Effector CD8-positive, alpha-beta T cell (primary cell): ENCODE measurements around the gene TRRAP.

Experiments
- DNase-seq: peaks from one replicate; lab custom pipeline; 2025; lab: John Stamatoyannopoulos, UW

Gene TRRAP

DNA sequence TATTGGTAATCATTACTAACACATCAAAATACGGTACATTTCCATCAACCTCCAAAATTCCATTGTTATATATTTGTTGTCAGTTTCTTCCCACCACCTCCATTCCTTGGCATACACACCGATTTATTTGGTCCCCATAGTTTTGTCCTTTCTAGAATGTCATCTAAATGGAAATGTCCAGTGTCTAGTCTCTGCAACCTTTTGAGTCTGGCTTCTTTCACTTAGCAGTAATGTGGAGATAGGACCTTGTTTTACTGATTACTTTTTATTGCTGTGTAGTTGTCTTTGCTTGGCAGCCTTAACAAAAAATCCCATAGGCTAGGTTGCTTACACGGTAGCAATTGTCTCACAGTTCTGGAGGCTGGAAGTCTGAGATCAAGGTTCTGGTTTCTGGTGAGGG is 22.5 kb downstream of the TRRAP start:
- no peak for DNase-seq

DNA sequence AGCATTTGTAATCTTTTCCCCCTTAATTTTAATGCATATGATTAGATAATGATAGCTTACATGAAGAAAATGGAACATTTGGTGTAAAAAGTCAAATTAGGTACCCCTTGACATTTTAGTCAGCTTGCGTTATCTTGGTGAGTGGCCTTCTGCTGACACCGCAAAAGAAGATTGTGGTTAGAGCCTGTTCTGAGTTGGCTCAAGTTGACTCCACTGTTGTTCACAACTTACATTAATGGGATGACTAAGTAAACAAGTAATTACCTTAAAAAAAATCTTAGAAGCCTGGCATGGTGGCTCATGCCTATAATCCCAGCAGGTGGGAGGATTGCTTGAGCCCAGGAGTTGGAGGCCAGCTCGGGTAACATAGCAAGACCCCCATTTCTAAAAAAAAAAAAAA is 24.2 kb downstream of the TRRAP start:
- no peak for DNase-seq

DNA sequence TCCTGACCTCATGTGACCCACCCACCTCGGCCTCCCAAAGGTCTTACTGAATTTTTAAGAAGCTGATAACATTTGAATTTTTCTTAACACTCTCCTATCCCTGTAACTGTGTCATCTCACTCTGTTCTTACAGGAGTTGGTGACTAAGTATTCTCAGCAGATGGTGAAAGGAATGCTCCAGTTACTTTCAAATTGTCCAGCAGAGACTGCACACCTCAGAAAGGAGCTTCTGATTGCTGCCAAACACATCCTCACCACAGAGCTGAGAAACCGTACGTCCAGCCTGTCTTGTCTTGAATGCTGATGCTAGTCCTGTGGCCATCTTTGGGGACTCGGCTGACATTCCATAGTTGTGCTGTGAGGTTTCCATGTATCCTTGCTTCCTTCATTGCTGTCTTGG is 24.9 kb downstream of the TRRAP start:
- no peak for DNase-seq

DNA sequence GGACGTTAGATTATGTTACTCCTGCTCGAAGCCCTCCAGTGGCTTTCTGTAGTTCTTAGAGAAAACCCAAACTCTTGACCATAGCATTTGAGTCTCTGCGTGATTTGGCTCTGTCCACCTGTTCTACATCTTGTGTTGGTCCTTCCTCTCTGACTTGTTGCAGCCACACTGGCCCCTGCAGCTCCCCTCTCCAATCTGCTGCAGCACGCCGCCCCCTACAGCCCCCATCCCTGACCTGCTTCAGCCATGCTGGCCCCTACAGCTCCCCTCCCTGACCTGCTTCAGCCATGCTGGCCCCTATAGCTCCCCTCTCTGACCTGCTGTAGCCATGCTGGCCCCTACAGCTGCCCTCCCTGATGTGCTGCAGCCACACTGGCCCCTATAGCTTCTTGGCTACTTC is 29.2 kb downstream of the TRRAP start:
- DNase-seq: no peak

DNA sequence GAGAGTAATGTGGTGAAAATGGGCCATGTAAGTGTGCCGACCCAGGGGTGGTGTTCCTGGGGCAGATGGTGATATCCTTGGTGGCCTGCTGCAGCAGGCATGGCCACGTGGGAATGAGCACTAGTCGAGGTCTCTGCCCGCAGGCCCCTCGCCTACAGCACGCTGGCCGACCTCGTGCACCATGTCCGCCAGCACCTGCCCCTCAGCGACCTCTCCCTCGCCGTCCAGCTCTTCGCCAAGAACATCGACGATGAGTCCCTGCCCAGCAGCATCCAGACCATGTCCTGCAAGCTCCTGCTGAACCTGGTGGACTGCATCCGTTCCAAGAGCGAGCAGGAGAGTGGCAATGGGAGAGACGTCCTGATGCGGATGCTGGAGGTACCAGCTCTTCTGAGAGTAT is 30.3 kb downstream of the TRRAP start:
- no peak for DNase-seq

DNA sequence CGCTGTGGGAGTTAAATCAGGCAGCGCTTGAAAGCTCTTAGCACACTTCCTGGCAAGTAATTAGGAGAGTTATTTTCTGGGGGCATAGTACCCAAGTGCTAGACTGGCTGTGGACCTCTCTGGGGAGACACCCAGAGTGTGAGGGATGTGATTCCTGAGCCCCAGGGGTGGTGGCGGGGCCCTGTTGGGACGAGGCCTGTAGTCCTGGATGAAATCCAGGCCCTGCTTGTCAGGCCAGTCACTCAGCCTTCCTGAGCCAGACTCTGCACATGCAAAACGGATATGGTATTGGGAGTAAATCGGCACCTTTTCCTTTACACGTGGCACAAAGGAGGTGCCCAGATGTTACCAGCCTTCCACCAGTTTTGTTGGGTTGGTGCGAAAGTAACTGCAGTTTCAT is 31.2 kb downstream of the TRRAP start:
- DNase-seq: no peak

DNA sequence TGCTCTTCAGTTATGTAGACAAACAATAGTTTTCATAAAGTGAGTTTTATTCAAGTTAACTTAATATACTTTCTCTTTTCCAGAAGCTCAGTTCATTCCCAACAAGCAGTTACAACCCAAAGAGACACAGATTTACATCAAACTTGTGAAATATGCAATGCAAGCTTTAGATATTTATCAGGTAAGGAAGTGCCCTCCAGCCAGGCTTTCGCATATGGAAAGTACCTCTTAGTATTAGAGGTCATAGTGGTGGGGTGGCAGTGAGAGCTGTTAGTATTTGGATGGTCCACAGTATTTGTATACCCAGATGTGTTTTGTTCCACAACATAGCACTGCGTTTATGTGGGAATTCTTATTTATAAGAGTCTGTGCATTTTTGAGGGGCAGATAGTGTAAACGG is 32.1 kb downstream of the TRRAP start:
- no peak for DNase-seq

DNA sequence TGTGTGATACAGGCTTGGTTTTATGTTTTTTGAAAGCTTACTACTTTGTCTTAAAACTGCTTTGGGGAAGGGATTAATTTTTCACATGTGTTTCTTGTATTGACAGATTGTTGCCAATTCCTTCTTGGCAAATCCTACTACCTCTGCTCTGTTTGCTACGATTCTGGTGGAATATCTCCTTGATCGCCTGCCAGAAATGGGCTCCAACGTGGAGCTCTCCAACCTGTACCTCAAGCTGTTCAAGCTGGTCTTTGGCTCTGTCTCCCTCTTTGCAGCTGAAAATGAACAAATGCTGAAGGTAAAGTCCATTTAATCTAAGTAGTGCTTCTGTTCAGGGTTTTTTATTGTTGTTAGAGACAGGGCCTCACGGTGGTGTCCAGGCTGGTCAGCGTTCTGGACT is 33.6 kb downstream of the TRRAP start:
- DNase-seq: no peak

DNA sequence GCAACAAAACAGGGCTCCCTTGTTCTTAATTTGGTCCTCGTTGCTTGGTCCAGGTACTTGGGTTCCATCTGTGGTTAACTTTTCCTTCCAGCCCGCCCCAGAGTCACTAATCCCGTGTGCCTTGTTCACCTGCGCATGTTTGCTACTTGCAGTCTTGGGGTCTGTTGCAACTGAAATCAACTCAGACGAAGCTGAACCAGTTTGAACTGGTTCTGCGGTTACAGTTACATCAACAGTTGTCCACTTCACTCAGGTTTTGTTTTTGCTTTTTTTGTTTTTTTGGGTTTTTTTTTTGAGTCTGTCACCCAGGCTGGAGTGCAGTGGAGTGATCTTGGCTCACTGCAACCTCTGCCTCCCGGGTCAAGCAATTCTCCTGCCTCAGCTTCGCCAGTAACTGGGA is 34.7 kb downstream of the TRRAP start:
- no peak for DNase-seq

DNA sequence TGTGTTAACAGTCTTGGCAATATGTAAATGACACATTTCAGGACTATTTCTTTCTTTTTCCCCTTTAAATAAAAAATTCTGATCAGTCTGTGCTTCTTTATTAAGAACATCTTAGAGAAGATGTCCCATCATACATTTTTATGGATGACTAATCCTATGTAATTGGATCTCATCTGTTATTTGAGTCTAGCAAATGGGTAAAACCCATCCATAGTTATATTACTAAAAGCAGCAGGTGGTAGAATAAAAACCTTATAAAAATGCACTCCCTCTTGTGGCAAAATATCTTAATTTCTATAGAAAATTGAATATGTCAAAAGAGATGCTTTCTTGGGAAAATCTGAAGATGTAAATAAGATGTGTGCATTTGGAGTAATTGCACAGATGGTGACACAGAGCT is 35.3 kb downstream of the TRRAP start:
- no peak for DNase-seq

DNA sequence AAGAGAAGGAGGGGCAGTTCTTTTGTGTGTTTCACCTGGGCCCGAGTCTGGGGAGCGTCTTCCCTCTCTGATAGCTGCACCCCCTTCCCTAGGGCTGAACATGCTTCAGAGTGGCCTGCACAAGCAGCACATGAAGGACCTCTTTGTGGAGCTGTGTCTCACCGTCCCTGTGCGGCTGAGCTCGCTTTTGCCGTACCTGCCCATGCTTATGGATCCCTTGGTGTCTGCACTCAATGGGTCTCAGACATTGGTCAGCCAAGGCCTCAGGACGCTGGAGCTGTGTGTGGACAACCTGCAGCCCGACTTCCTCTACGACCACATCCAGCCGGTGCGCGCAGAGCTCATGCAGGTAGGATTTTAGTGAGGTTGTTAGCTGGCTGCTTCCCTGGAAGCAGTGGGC is 39.0 kb downstream of the TRRAP start:
- no peak for DNase-seq

DNA sequence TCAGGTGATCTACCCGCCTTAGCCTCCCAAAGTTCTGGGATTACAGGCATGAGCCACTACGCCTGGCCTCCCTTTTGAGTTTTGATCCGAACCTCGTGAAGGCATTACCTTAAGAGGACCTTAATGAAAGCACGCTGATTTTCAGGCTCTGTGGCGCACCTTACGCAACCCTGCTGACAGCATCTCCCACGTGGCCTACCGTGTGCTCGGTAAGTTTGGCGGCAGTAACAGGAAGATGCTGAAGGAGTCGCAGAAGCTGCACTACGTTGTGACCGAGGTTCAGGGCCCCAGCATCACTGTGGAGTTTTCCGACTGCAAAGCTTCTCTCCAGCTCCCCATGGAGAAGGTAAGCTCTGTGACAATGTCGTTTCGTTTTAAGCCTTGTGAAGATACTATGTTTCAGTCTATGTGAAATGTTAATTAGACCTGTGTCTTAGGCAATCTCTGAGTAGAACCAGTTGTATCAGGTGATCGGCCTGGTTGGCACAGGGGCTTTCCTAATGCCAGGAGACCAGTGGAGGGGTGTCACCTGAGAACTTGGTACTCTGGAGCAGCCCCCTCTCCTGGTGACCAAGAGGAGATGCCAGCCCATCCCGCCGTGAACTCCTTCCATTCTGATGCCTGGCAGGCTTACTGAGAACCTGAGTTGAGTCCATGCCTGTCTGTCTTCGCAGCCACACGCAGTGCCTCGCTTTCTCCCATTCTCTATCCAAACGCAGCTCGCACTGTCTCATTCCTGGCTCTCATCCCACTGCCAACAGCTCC is 43.5 kb downstream of the TRRAP start:
- no peak for DNase-seq

DNA sequence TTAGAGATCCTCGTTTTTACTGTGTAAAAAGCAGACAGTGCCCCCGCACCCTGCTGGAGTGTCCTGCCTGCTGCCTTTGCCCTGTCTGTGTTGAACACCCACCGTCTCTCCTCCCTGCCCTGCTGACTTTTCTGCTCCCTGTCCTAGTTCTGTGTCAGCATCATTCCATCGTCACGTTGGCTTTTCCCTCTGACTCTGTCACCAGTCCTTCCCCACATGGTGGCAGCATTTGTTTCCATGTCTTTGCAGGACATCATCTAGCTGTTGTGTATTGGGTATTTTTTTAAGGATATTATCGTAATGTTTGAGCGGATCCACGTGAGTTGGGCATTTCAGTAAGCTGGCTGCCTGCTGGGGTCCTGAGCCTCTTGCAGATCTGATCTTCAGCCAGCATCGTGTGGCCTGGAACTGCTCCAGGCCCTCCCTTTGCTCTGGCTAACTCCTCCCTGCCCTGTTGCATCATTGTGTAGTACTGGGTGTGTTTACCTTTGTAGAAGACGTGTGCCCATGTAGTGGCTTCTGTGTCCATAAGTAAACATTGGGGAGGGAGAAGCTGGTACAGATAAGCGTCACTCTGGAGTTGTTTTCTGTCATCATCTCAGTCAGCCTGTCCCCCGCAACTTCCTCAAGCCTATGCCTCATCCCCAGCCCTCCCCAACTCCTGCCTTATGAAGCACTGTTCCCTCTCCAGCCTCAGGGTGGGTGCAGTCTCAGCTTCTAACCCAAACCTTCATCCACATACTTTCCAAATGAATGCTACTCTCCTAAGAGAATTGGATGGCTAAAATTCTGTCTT is 44.3 kb downstream of the TRRAP start:
- DNase-seq: no peak

DNA sequence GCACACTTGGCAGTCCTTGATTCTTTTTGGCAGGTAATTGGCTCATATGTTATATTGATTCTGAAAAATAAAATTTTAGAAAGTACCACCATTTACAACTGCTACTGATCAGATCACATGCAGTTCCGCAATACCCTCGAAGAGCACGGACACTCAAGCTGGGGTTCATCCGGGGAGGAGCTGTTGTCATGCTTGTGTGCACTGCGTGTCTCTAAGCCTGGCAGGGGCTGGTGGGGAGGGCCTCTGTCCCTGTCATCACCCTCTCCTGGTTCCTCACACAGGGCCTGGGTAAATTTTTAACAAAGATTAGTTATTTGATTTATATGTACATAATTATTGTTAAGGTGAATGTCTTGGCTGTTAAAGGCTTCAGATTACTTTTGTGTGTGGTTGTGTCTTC is 45.2 kb downstream of the TRRAP start:
- DNase-seq: no peak

DNA sequence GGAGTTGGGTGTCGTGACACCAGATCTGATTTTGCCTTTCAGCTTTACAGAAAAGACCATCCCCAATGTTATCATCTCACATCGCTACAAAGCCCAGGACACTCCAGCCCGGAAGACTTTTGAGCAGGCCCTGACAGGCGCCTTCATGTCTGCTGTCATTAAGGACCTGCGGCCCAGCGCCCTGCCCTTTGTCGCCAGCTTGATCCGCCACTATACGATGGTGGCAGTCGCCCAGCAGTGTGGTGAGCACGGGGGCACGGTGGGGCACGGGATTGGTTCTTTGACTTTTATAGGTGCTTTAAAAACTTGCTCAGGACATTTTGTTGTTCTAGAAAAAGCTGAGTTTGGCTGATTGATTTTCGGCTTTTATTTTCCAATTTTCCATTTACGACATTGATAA is 48.8 kb downstream of the TRRAP start:
- DNase-seq: no peak

DNA sequence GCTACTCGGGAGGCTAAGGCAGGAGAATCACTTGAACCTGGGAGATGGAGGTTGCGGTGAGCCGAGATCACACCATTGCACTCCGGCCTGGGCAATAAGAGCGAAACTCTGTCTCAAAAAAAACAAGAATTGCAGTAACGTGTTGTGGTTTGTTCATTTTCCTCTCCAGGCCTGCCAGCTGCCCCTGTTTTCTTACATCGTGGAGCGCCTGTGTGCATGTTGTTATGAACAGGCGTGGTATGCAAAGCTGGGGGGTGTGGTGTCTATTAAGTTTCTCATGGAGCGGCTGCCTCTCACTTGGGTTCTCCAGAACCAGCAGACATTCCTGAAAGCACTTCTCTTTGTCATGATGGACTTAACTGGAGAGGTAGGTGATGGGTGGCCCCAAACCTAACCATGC is 52.1 kb downstream of the TRRAP start:
- DNase-seq: no peak

DNA sequence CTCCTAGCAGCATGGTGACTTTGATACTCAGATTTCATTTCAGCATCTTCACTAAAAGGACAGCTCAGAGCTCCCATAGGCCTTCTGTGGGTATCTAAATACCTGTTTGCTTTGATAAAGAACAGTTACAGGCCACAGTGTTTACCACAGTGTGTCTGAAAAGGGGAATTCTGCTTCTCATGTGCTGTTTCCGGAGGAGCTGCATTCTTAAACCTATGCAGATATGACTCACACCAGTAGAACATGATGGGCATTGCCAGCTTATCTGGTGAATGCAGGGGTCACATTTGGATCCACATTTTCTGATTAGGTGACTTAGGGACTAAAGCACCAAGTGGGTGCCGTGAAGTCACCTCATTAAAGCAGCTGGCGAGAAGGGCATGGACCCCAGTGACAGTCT is 52.6 kb downstream of the TRRAP start:
- DNase-seq: no peak

DNA sequence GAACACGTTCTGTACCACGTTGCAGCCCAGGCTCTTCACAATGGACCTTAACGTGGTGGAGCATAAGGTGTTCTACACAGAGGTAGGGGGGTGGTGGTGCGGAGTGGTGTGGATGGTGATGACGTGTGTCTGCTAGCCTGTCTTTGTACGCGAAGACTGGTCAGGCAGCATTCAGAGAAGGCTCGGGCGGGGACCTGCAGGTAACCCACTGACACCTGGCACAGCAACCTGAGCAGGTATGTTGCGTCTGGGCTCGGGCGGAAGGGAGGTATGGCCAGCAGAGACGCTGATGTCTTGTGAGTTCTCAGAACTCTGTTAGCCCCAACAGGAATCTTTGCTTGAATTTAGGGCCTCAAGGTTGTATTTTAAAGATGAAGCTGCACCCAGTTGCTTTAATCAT is 55.0 kb downstream of the TRRAP start:
- DNase-seq: no peak

DNA sequence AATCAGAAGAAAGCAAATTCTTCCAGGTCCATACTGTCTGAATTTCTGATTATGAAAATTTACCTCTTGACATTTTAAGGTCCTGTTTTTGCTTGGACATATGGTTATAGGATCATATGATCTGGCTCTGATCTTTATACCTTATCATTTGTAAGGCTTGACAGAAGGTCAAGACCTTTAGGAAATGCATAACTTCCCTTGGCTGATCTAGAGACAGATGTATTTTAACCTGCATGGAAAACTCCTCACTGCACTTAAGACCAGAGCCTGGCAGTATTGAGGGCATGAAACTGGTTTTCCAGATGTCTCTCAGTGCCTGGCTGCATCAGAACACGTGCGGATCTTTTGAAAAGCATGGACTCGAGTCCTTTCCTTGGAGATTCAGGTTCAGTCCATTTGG is 55.9 kb downstream of the TRRAP start:
- no peak for DNase-seq

DNA sequence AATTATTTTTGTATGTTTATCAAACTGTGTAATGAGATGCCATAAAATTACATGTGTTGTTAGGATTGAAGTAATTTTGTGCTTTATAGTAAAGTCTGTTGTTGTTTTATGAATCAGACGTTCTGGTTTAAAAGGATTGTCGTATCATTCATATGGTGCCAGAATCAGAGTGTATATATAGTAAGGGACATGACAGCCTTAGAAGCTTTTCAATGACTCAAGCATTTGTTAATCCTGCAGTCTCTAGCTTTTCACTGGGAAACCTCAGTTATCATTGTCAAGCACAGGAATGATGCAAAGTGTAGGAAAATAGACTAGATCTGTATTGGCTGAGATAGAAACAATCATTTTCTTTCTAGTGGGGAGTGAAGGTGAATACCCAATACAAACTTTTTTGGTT is 57.5 kb downstream of the TRRAP start:
- DNase-seq: no peak

DNA sequence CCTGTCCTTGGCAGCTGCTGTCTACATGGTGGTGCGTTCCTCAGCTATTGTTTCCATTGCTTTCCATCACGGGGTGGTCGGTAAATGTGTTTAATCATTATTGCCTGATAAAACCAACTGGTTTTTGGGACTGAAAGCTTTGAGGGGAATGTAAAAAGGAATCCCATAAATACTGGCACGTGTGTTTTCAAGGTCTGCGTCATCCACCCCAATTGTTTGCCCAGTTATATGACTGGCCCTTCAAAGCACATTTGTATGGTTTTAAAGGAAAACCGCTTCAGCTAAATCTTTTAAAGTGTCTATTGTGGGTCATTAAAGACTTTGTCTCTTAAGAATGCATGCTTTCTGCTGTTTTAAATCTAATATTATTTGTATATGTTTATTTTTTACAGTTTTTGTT is 65.0 kb downstream of the TRRAP start:
- no peak for DNase-seq

DNA sequence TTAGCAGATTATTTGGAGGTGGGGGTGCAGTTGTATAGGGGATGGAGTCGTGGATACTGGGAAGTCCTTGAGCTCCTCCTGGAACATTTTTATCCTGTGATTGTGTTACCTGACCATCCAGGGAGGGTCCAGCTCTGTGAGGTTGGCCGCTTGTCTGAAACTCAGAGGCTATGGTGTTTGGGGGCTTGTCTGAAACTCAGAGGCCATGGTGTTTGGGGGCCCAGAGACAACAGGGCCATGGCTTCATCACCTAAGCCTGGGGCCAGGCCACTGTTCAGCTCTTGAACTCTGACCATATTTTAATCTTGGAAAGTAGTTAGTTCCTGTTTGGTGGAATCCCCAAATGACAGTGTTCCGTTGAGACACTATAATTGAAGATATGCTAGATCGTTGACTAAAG is 66.1 kb downstream of the TRRAP start:
- DNase-seq: no peak

DNA sequence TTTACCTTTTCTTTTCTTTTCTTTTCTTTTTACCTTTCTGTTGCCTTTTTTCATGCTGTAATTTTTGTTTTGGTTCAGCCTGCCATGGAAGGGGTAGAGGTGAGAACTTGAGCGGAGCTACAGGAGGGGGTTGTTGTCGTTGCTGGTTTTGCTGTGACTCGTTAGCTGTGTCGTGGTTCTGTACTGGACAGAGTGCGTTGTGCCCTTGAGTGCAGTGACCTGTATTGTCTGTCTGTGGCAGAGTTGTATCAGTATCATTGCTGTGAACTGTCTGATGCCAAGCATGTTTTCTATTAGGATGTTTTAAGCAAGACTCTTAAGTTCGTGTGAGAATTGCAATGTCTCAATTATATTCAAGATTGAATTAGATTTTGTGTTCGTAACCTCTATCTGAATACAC is 67.5 kb downstream of the TRRAP start:
- DNase-seq: no peak

DNA sequence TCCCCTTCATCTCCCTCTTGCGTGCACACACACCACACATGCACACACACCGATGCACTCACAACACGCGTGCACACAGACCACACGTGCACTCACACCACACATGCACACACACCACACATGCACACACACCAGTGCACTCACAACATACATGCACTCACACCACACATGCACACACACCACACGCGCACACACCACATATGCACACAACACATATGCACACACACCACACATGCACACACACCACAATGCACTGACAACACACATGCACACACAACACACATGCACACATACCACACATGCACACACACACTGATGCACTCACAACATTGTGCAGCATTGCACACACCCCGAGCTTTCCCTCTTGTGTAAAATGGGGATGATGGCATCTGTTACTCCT is 68.1 kb downstream of the TRRAP start:
- DNase-seq: no peak
